Measurements from ENCODE around the gene WASHC2C. TPM values are rescaled to one million over a fixed set of nuclear protein-coding genes. Genes with fewer than 3 reads are reported as not detected.
"Not testable (repeated sequence)": the region's sequence is repeated elsewhere in the genome, so short reads cannot be mapped to it uniquely, and the experiment has no call there.

WASHC2C gene
- total and polyA plus RNA-seq, 2 of the 8 experiments (the other 6 are each of a cell fraction or from before 2014, with no cell fraction given) = 8.0 to 28.1 TPM

- H3K27ac ChIP-seq (ENCODE audit: low read depth, low read length); H4K91ac ChIP-seq (replicated peaks; ENCODE audit: insufficient read length, low read length): not testable (repeated sequence)
Observed at GRCh38 chr10:45812959-45813358, 85.9 kb downstream of the WASHC2C start.

GRCh38 chr10:45814146-45814545, 87.1 kb downstream of the WASHC2C start:
- H3K4me1 ChIP-seq (replicated peaks in 1 of 4; ENCODE audit: control insufficient read depth in 3 of 4, insufficient read depth in 4 of 4, low read length in 3 of 4); H2BK12ac ChIP-seq (ENCODE audit: low read depth, low read length); FAIRE-seq; H4K5ac ChIP-seq (ENCODE audit: insufficient read length, low read depth, low read length); H3K36me3 ChIP-seq (ENCODE audit: control insufficient read depth in 2 of 4, insufficient read depth in 4 of 4, low read length in 3 of 4); CTCF ChIA-PET (ENCODE audit: partially characterized antibody); H3K14ac ChIP-seq (ENCODE audit: insufficient read length); H3K4ac ChIP-seq (replicated peaks; ENCODE audit: insufficient read length, low read depth, low read length); H3K4me2 ChIP-seq (ENCODE audit: insufficient read depth in 1 of 2, low read depth in 2 of 2, low read length in 2 of 2); H3K9ac ChIP-seq (replicated peaks in 1 of 4; ENCODE audit: extremely low read depth in 1 of 4, low read depth in 3 of 4, low read length in 3 of 4); H2BK120ac ChIP-seq (replicated peaks; ENCODE audit: low read depth, low read length); H2BK5ac ChIP-seq (ENCODE audit: low read depth, low read length); H4K20me1 ChIP-seq (replicated peaks in 1 of 2; ENCODE audit: control insufficient read depth in 1 of 2, insufficient read depth in 2 of 2, low read length in 2 of 2); H3K27me3 ChIP-seq (replicated peaks in 1 of 4; ENCODE audit: control insufficient read depth in 3 of 4, extremely low read depth in 1 of 4, insufficient read depth in 3 of 4, low read length in 3 of 4); H3K18ac ChIP-seq (ENCODE audit: extremely low read depth, low read length); H3K79me2 ChIP-seq (ENCODE audit: control insufficient read depth in 1 of 2, insufficient read depth in 2 of 2, low read length in 2 of 2); H3K4me3 ChIP-seq (ENCODE audit: extremely low read depth in 1 of 4, insufficient read depth in 2 of 4, low read depth in 3 of 4, low read length in 4 of 4); H2AFZ ChIP-seq (ENCODE audit: low read length); H3K27ac ChIP-seq (ENCODE audit: low read depth, low read length); H2BK20ac ChIP-seq (ENCODE audit: low read length); H3K23me2 ChIP-seq (ENCODE audit: low read depth, low read length); H4K8ac ChIP-seq (ENCODE audit: extremely low read depth, insufficient read depth, low read length); DNase-seq (ENCODE audit: low read depth in 1 of 2, low spot score in 2 of 2); POLR2A ChIA-PET (ENCODE audit: partially characterized antibody); H3K79me1 ChIP-seq (ENCODE audit: low read depth, low read length); H3K56ac ChIP-seq (replicated peaks; ENCODE audit: insufficient read length, low read depth, low read length); H3K23ac ChIP-seq (ENCODE audit: insufficient read length); H2AK5ac ChIP-seq (ENCODE audit: low read depth, low read length); H4K91ac ChIP-seq (replicated peaks; ENCODE audit: insufficient read length, low read length); H2BK15ac ChIP-seq (ENCODE audit: low read length): not testable (repeated sequence)
- peaks cover 9 to 12% of the 10 kb centered on the region in 2 experiments; a peak in 3 of 4 replicates for H3K9me3 ChIP-seq (ENCODE audit: insufficient read depth in 2 of 2, low read depth in 1 of 2, low read length in 1 of 2)
- 100% methylated on average over 3 of the region's 4 CpGs; no CpG with 5 or more reads in 1 of the 2 experiments for whole genome bisulfite sequencing, 2 experiments (ENCODE audit: extremely low coverage in 1 of 2, insufficient coverage in 1 of 2, insufficient read length in 1 of 2, insufficient replicate concordance in 2 of 2, low coverage in 1 of 2, low lambda C conversion rate in 2 of 2, missing lambda C conversion rate in 1 of 2)

More at GRCh38 chr10:45812959-45813358, 85.9 kb downstream of the WASHC2C start:
- H3K56ac ChIP-seq (replicated peaks; ENCODE audit: insufficient read length, low read depth, low read length); H2BK5ac ChIP-seq (ENCODE audit: low read depth, low read length); H3K4ac ChIP-seq (replicated peaks; ENCODE audit: insufficient read length, low read depth, low read length); H3K79me2 ChIP-seq (ENCODE audit: control insufficient read depth in 1 of 2, insufficient read depth in 2 of 2, low read length in 2 of 2); H3K4me3 ChIP-seq (ENCODE audit: extremely low read depth in 1 of 4, insufficient read depth in 2 of 4, low read depth in 3 of 4, low read length in 4 of 4); H2BK12ac ChIP-seq (ENCODE audit: low read depth, low read length); DNase-seq (ENCODE audit: low read depth in 1 of 2, low spot score in 2 of 2); POLR2A ChIA-PET (ENCODE audit: partially characterized antibody); H3K4me1 ChIP-seq (replicated peaks in 1 of 4; ENCODE audit: control insufficient read depth in 3 of 4, insufficient read depth in 4 of 4, low read length in 3 of 4); H3K18ac ChIP-seq (ENCODE audit: extremely low read depth, low read length); H2BK120ac ChIP-seq (replicated peaks; ENCODE audit: low read depth, low read length); H4K20me1 ChIP-seq (replicated peaks in 1 of 2; ENCODE audit: control insufficient read depth in 1 of 2, insufficient read depth in 2 of 2, low read length in 2 of 2); H3K9ac ChIP-seq (replicated peaks in 1 of 4; ENCODE audit: extremely low read depth in 1 of 4, low read depth in 3 of 4, low read length in 3 of 4); CTCF ChIA-PET (ENCODE audit: partially characterized antibody); H3K9me3 ChIP-seq (ENCODE audit: insufficient read depth in 2 of 2, low read depth in 1 of 2, low read length in 1 of 2); H2AK5ac ChIP-seq (ENCODE audit: low read depth, low read length); H4K5ac ChIP-seq (ENCODE audit: insufficient read length, low read depth, low read length); H2AFZ ChIP-seq (ENCODE audit: low read length); H2BK15ac ChIP-seq (ENCODE audit: low read length); H3K36me3 ChIP-seq (ENCODE audit: control insufficient read depth in 2 of 4, insufficient read depth in 4 of 4, low read length in 3 of 4); H3K23ac ChIP-seq (ENCODE audit: insufficient read length); H3K79me1 ChIP-seq (ENCODE audit: low read depth, low read length); H2BK20ac ChIP-seq (ENCODE audit: low read length); H4K8ac ChIP-seq (ENCODE audit: extremely low read depth, insufficient read depth, low read length); H3K23me2 ChIP-seq (ENCODE audit: low read depth, low read length); H3K14ac ChIP-seq (ENCODE audit: insufficient read length); H3K27me3 ChIP-seq (replicated peaks in 1 of 4; ENCODE audit: control insufficient read depth in 3 of 4, extremely low read depth in 1 of 4, insufficient read depth in 3 of 4, low read length in 3 of 4); FAIRE-seq; H3K4me2 ChIP-seq (ENCODE audit: insufficient read depth in 1 of 2, low read depth in 2 of 2, low read length in 2 of 2): not testable (repeated sequence)
- WGBS, 2 experiments (ENCODE audit: extremely low coverage in 1 of 2, insufficient coverage in 1 of 2, insufficient read length in 1 of 2, insufficient replicate concordance in 2 of 2, low coverage in 1 of 2, low lambda C conversion rate in 2 of 2, missing lambda C conversion rate in 1 of 2) = 94% methylated on average over 13 of the region's 13 CpGs; no CpG with 5 or more reads in 1 of the 2 experiments
